ENCODE results near the gene FBXL7.

The FBXL7 gene

GRCh38 chr5:15499528-15500324 is at the start of gene FBXL7:
Gene FBXL7, plus strand, starts transcription at chr5:15500180.
- Histone ChIP-seq H3K36me3 (replicated peaks) (no peaks in the 10 kb centered on the region), H3K27me3 (replicated peaks) (no peaks in the 10 kb centered on the region), H3K27ac (peak within 1 kb of the TSS; percentile 53), H3K4me3 (ENCODE audit: low read depth, low read length) (peak within 1 kb of the TSS; percentile 85)
- in situ Hi-C loops (cut with HindIII; ENCODE audit: low pct_ligation_motif_present, low sequenced_read_pairs), result no loop called here
- TF ChIP-seq CTCF (IDR thresholded peaks at IDR 0.05; ENCODE audit: low read depth, low read length, missing control alignments), result peak; percentile 30
- DNase-seq, result peak; percentile 71

- no peak for TF ChIP-seq CTCF (IDR thresholded peaks at IDR 0.05; ENCODE audit: low read depth, low read length, missing control alignments)
- no peaks in the 10 kb centered on the region for H3K27me3 ChIP-seq (replicated peaks)
- in situ Hi-C loops (cut with HindIII; ENCODE audit: low pct_ligation_motif_present, low sequenced_read_pairs), result no loop called here
- no peak for DNase-seq
- H3K27ac ChIP-seq, result no peak overlapping the region
- H3K36me3 ChIP-seq (replicated peaks), result no peaks in the 10 kb centered on the region
- H3K4me3 ChIP-seq (ENCODE audit: low read depth, low read length), result no peak overlapping the region
Measured at GRCh38 chr5:15450473-15450872, 49.5 kb upstream of the FBXL7 start.

- H3K4me3 ChIP-seq (ENCODE audit: low read depth, low read length), result no peak overlapping the region
- no peaks in the 10 kb centered on the region for H3K27me3 ChIP-seq (replicated peaks)
- no peak for DNase-seq
- H3K27ac ChIP-seq, result no peak overlapping the region
- in situ Hi-C loops (cut with HindIII; ENCODE audit: low pct_ligation_motif_present, low sequenced_read_pairs), result no loop called here
- H3K36me3 ChIP-seq (replicated peaks), result no peaks in the 10 kb centered on the region
- TF ChIP-seq CTCF (IDR thresholded peaks at IDR 0.05; ENCODE audit: low read depth, low read length, missing control alignments), result no peak
Measured at GRCh38 chr5:15450949-15451348, 49.0 kb upstream of the FBXL7 start.

- no peaks in the 10 kb centered on the region for H3K27me3 ChIP-seq (replicated peaks)
- no peak overlapping the region for H3K4me3 ChIP-seq (ENCODE audit: low read depth, low read length)
- in situ Hi-C loops (cut with HindIII; ENCODE audit: low pct_ligation_motif_present, low sequenced_read_pairs), result no loop called here
- TF ChIP-seq CTCF (IDR thresholded peaks at IDR 0.05; ENCODE audit: low read depth, low read length, missing control alignments), result no peak
- no peaks in the 10 kb centered on the region for H3K36me3 ChIP-seq (replicated peaks)
- DNase-seq, result no peak
- H3K27ac ChIP-seq, result no peak overlapping the region
Measured at GRCh38 chr5:15452030-15452429, 48.0 kb upstream of the FBXL7 start.

- in situ Hi-C loops (cut with HindIII; ENCODE audit: low pct_ligation_motif_present, low sequenced_read_pairs), result no loop called here
- TF ChIP-seq CTCF (IDR thresholded peaks at IDR 0.05; ENCODE audit: low read depth, low read length, missing control alignments), result no peak
- H3K36me3 ChIP-seq (replicated peaks), result no peaks in the 10 kb centered on the region
Measured at GRCh38 chr5:15452781-15453180, 47.2 kb upstream of the FBXL7 start.

GRCh38 chr5:15459200-15459599 is 40.8 kb upstream of the FBXL7 start:
- no peaks in the 10 kb centered on the region for H3K36me3 ChIP-seq (replicated peaks)
- no peak overlapping the region for H3K4me3 ChIP-seq (ENCODE audit: low read depth, low read length)
- in situ Hi-C loops (cut with HindIII; ENCODE audit: low pct_ligation_motif_present, low sequenced_read_pairs), result no loop called here
- no peak for DNase-seq
- no peaks in the 10 kb centered on the region for H3K27me3 ChIP-seq (replicated peaks)
- no peak for TF ChIP-seq CTCF (IDR thresholded peaks at IDR 0.05; ENCODE audit: low read depth, low read length, missing control alignments)
- no peak overlapping the region for H3K27ac ChIP-seq

More at GRCh38 chr5:15452781-15453180, 47.2 kb upstream of the FBXL7 start:
- Histone ChIP-seq H3K27ac (no peak overlapping the region), H3K4me3 (ENCODE audit: low read depth, low read length) (no peak overlapping the region), H3K27me3 (replicated peaks) (no peaks in the 10 kb centered on the region)
- DNase-seq, result peak; percentile 33

All from brain microvascular endothelial cell (primary cell).